Thymus (tissue), 11 donors: ENCODE data around the gene NKAPL. TPM values are rescaled to one million over a fixed set of nuclear protein-coding genes. Genes with fewer than 3 reads are reported as not detected.
A peak's percentile ranks its signal among the peaks of the same experiment; 100 is the strongest.

ENCODE experiments used
- DNase-seq, 9 donors: peaks; one replicate each; pipeline ENCODE4 v3.0.0-alpha.2; 2013; ENCODE audit warnings: low spot score in 9 of 9, low read depth in 6 of 9, missing footprints in 1 of 9
- H3K27ac ChIP-seq, 2 donors: one replicate each; pipeline ENCODE4 v1.5.1; 2013; ENCODE audit warnings: control low read depth in 1 of 2, low read depth in 1 of 2, low read length in 1 of 2, mild to moderate bottlenecking in 1 of 2, moderate library complexity in 1 of 2
- H3K27me3 ChIP-seq, 2 donors: one replicate each; pipeline ENCODE4 v1.5.1; 2013; ENCODE audit warnings: low read length in 1 of 2; ENCODE audit not compliant: control insufficient read depth in 2 of 2, insufficient read depth in 1 of 2
- H3K36me3 ChIP-seq, 2 donors: one replicate each; pipeline ENCODE4 v1.5.1; 2013; ENCODE audit warnings: low read length in 1 of 2, mild to moderate bottlenecking in 1 of 2, moderate library complexity in 1 of 2; ENCODE audit not compliant: control insufficient read depth in 2 of 2, insufficient read depth in 2 of 2
- H3K4me1 ChIP-seq, 2 donors: one replicate each; pipeline ENCODE4 v1.5.1; 2013; ENCODE audit warnings: low read length in 2 of 2; ENCODE audit not compliant: control insufficient read depth in 2 of 2, insufficient read depth in 2 of 2
- H3K4me3 ChIP-seq, 2 donors: one replicate each; pipeline ENCODE4 v1.5.1; 2013; ENCODE audit warnings: low read length in 2 of 2, control low read depth in 1 of 2, mild to moderate bottlenecking in 1 of 2
- H3K9me3 ChIP-seq, 2 donors: one replicate each; pipeline ENCODE4 v1.5.1; 2013; ENCODE audit warnings: low read length in 1 of 2, mild to moderate bottlenecking in 1 of 2; ENCODE audit not compliant: control insufficient read depth in 2 of 2, insufficient read depth in 1 of 2
- WGBS: extraction: QIAGEN DNeasy Blood & Tissue Kit; methylation state at CpG from one replicate; pipeline ENCODE4 v1.1.7; 2013; 5-methylcytosine and 5-hydroxymethylcytosine counted together
- polyA plus RNA-seq: library from polyadenylated mRNA; stranded (reverse); fragments of 200-250 nt; gene quantifications from one replicate; pipeline ENCODE4 v1.2.3, GENCODE V29; 2013
- total RNA-seq: library from RNA; stranded (reverse); fragments of 120-200 nt; gene quantifications from one replicate; pipeline ENCODE4 v1.2.4, GENCODE V29; 2013
- donor health status: healthy.

Gene NKAPL
- total and polyA plus RNA-seq, 2 donors: 0.52 to 1.5 TPM

- H3K9me3 ChIP-seq: no peaks in the 10 kb centered on the region
- H3K27me3 ChIP-seq: peaks cover 32 to 84% of the 10 kb centered on the region in 2 donors
Observed at GRCh38 chr6:28218312-28219248, 40.5 kb upstream of the NKAPL start.

GRCh38 chr6:28220257-28221133 lies 38.6 kb upstream of the NKAPL start:
- peaks cover 5 to 8% of the 10 kb centered on the region in 2 donors for H3K4me1 ChIP-seq
- no peak overlapping the region for H3K4me3 ChIP-seq
- H3K27ac ChIP-seq: no peak overlapping the region
- DNase-seq: no peak
- no peaks in the 10 kb centered on the region for H3K9me3 ChIP-seq
- H3K36me3 ChIP-seq: no peaks in the 10 kb centered on the region
- WGBS: 52% methylated on average over 6 of the region's 6 CpGs
- peaks cover 30 to 81% of the 10 kb centered on the region in 2 donors for H3K27me3 ChIP-seq

More at GRCh38 chr6:28218312-28219248, 40.5 kb upstream of the NKAPL start:
- DNase-seq: peak in 1 of 9 donors; percentile 33
- WGBS: 10% methylated on average over 56 of the region's 56 CpGs
- Histone ChIP-seq H3K4me3 (peak overlapping the region; percentile 27 to 47), H3K4me1 (peaks cover 0 to 6% of the 10 kb centered on the region in 2 donors), H3K36me3 (no peaks in the 10 kb centered on the region), H3K27ac (no peak overlapping the region)

GRCh38 chr6:28224131-28225055 lies 34.7 kb upstream of the NKAPL start:
- Histone ChIP-seq H3K4me3 (peak overlapping the region; percentile 60 to 76), H3K4me1 (peaks cover 6 to 9% of the 10 kb centered on the region in 2 donors), H3K27ac (no peak overlapping the region), H3K9me3 (no peaks in the 10 kb centered on the region), H3K36me3 (no peaks in the 10 kb centered on the region), H3K27me3 (peaks cover 16 to 45% of the 10 kb centered on the region in 2 donors)
- DNase-seq: no peak
- 61% methylated on average over 9 of the region's 9 CpGs for WGBS

GRCh38 chr6:28225056-28225834 lies 33.9 kb upstream of the NKAPL start, which contains the start of gene ZSCAN9:
Gene ZSCAN9 (plus strand): TSS chr6:28225275. CDS start chr6:28227085, 1,810 bp downstream.
- Histone ChIP-seq H3K4me1 (peaks cover 6 to 9% of the 10 kb centered on the region in 2 donors), H3K27ac (no peak within 1 kb of the TSS), H3K36me3 (peaks cover 0 to under 1% of the 10 kb centered on the region in 2 donors), H3K4me3 (peak within 1 kb of the TSS; percentile 60 to 76), H3K9me3 (no peaks in the 10 kb centered on the region), H3K27me3 (peaks cover 12 to 39% of the 10 kb centered on the region in 2 donors)
- WGBS: 1% methylated on average over 45 of the region's 45 CpGs
- peak in 4 of 9 donors; percentile 13 to 66 (median 28) for DNase-seq

- H3K4me3 ChIP-seq: no peak overlapping the region
- WGBS: 97% methylated on average over 2 of the region's 2 CpGs
- H3K36me3 ChIP-seq: peaks cover 0 to 5% of the 10 kb centered on the region in 2 donors
- H3K27ac ChIP-seq: no peak overlapping the region
- H3K4me1 ChIP-seq: peaks cover 6 to 9% of the 10 kb centered on the region in 2 donors
- H3K27me3 ChIP-seq: peaks cover 9 to 32% of the 10 kb centered on the region in 2 donors
- DNase-seq: no peak
- no peaks in the 10 kb centered on the region for H3K9me3 ChIP-seq
Observed at GRCh38 chr6:28226460-28226859, 32.6 kb upstream of the NKAPL start.

- H3K36me3 ChIP-seq: peaks cover 0 to 7% of the 10 kb centered on the region in 2 donors
- 98% methylated on average over 11 of the region's 11 CpGs for WGBS
- no peak for DNase-seq
- no peak overlapping the region for H3K27ac ChIP-seq
- H3K9me3 ChIP-seq: no peaks in the 10 kb centered on the region
- H3K4me1 ChIP-seq: no peaks in the 10 kb centered on the region
- H3K27me3 ChIP-seq: no peaks in the 10 kb centered on the region
- H3K4me3 ChIP-seq: no peak overlapping the region
Observed at GRCh38 chr6:28232785-28233184, 26.3 kb upstream of the NKAPL start.

- Histone ChIP-seq H3K27me3 (no peaks in the 10 kb centered on the region), H3K36me3 (peaks cover 0 to 2% of the 10 kb centered on the region in 2 donors), H3K4me1 (no peaks in the 10 kb centered on the region), H3K27ac (no peak overlapping the region), H3K9me3 (no peaks in the 10 kb centered on the region), H3K4me3 (no peak overlapping the region)
- WGBS: 95% methylated on average over 3 of the region's 3 CpGs
- DNase-seq: no peak
Observed at GRCh38 chr6:28235912-28236452, 23.1 kb upstream of the NKAPL start.
